HG03060 (cell line): ENCODE data around the gene HOXA4.

Experiments
- ATAC-seq: cut with Tn5 transposase; IDR thresholded peaks from one replicate; pipeline ENCODE4 v1.9.1; 2021; ENCODE audit warnings: low read depth, moderate number of reproducible peaks; ENCODE audit not compliant: unreplicated experiment

The HOXA4 gene

DNA sequence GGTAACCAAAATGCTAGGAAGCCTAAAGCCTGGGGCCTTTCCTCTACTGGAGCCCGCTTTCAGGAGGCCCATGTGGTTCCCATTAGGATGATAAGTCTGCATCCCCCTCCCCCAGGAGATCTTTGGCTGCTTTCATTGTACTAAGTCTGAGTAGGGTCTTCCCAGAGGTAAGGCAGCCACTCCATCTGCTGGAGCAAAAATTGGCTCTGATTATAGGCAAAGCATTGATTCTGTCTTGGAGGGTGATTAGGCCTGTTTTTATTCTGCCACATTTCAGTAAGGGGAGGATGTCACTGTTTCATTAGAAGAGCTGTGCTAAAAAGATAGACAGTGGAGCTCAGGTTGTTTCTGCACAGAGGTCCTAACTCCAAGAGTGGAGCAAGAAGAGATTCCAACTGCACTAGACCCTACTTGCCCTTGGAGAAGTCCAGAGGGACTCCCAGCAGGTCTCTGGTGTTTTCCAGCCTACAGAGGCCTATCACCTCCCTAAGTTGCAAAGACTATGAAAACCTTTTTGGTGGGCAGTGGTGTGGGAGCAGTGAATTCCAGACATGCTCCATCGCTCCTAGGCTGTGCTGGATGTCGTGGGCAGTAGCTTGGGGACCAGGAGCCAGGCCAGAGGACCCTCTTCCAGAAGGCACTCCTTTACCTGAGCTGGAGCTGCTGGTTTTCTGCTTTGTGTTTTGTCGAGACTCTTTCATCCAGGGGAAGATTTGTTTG is 20.9 kb downstream of the HOXA4 start:
- ATAC-seq, result no peak

DNA sequence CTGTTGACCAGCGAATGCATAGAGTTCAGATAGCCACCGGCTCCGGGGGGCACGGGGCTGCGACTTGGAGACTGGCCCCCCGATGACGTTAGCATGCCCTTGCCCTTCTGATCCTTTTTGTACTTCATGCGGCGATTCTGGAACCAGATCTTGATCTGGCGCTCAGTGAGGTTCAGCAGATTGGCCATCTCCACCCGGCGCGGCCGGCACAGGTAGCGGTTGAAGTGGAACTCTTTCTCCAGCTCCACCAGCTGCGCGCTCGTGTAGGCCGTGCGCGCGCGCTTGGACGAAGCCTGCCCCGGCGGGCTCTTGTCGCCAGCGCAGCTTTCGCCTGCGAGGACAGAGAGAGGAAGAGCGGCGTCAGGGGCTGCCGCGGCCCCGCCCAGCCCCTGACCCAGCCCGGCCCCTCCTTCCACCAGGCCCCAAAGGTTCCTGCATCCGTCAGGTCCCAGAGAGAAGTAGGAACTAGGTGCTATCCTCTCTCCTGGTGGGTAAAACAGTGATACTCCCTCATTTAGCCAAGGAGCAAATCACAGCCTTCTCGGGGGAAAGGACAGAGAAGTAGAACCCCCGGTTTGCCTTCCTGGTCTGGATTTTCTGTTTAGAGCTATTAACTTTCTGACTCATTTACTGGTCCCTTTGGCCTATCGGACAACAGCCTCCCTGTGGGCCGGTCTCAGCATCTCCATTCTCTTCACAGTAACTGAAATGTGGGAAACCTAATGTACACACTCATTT is 22.0 kb downstream of the HOXA4 start:
- ATAC-seq, result no peak

- ATAC-seq, result no peak
Measured at GRCh38 chr7:27107391-27108381, 22.9 kb downstream of the HOXA4 start.

GRCh38 chr7:27106901-27107240 is 23.7 kb downstream of the HOXA4 start:
- no peak for ATAC-seq

DNA sequence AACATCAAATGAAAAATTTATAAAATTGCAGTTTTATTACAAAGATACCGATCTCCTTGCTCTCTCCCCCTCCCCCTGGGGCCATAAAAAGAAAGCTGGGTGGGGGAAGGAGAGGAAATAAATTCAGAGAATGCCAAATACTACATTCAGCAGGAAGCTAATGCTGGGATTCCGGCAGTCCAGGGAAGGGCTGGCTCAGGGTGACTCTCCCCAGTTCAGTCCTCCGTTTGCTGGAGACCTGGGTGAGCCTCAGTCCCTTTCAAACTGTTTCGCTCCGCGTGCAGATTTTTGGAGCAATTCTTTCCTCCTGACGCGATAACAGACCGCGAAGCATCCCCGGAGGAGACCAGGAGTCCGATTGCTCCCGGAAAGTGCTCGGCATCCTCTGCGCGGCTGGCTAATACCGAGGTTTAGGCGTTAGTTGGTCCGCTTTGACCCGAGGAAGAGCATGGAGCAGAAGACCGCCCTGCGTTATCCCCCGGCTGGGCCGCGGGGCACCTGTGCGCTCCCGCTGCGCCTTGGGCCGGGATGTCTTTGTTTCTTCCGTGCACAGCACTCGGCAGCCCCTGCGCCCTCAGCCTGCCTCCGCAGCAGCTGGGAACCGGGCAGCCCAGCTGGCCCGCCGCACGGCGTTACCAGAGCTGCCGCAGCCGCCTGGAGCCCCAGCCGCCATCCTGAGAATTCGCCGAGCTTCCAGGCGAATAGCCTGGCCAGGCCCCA is 24.2 kb downstream of the HOXA4 start:
- no peak for ATAC-seq

- ATAC-seq, result no peak
Measured at GRCh38 chr7:27105301-27106031, 25.1 kb downstream of the HOXA4 start.

DNA sequence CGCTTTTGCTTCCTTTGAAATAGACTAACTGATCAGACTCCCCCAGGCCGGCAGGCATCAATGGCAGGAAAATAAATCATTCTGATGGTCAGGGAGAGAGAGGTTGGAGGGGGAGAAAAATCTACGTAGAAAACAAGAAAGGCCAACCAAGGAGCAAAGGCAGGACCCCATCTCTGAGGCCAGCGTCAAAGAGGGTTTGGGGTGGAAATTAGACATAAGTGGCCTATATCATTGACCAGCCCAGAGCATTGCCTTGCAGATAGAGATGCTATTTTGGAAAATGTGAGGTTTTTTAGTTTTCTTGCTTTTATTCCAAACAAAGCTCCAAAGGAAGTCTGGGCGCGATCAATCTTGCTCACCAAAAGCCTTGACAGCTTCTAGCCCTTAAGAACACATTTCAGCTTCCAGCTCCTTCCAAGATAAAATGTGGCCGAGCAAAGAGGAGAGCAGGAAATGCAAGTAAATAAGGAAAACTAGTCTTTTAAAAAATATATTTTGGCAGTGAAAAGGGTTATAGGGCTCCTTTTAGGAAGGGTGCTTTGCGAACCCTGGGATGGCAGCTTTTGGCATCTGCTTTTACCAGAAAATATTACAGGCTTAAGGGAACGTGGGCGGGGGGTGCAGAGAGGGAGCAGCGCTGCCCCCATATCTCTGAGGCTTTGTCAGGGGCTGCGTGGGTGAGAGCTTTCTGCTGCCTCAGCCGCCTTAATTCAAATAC is 26.1 kb downstream of the HOXA4 start:
- no peak for ATAC-seq

- no peak for ATAC-seq
Measured at GRCh38 chr7:27103489-27104226, 26.9 kb downstream of the HOXA4 start.

GRCh38 chr7:27102581-27103442 is 27.7 kb downstream of the HOXA4 start, which contains the start of gene HOXA2:
TSS of gene HOXA2 (minus strand) at chr7:27102683. CDS start at chr7:27102500, 183 bp downstream.
- no peak for ATAC-seq

DNA sequence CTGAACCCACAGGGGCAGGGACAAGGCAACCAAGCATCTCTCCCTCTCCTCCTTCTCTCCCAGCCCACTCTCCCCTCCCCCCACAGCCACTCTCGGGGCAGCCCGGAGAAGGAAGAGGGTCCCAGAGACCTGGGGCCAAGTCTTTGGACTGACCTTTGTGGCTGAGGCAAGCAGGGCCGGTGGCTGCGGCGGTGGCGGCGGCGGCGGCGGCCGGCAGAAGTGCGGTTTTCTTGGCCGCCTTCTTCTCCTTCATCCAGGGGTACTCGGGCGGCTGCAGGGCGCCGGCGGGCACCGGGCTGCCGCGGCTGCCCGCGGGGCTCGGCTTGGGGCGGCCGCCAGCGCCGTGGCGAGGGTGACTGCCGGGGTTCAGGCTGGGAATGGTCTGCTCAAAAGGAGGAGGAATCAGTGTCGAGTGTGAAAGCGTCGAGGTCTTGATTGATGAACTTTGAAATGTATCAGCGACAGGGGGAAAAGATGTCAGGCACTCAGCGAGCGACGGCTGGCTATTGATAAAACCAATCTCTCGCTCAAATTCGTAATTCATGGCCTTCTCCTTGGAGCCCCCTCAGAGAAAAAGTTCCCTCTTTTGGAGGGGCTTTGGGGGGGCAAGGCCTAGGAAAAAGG is 28.5 kb downstream of the HOXA4 start:
- no peak for ATAC-seq

GRCh38 chr7:27101171-27101956 is 29.2 kb downstream of the HOXA4 start:
- no peak for ATAC-seq

DNA sequence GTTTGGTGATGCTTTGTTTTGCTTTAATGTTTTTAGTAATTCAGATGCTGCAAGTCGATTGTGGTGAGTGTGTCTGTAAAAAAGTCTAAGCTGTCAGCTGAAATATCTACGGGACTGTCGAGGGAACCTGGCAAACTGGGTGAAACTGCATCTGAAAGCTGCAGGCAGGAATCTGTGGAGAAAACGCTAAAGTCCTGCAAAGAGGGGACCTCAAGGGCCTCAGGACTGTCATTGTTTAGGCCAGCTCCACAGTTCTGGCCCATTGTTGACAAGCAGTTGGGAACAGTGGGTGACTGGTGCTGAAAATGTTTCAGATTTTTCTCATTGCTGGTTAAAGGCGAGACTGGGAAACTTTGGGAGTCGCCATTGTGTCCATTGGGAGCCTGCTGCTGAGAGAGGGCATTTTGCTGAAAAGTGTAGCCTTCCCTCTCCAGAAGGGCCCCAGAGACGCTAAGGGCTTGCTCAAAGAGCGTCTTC is 29.8 kb downstream of the HOXA4 start:
- no peak for ATAC-seq

GRCh38 chr7:27099453-27100370 is 30.8 kb downstream of the HOXA4 start:
- no peak for ATAC-seq

DNA sequence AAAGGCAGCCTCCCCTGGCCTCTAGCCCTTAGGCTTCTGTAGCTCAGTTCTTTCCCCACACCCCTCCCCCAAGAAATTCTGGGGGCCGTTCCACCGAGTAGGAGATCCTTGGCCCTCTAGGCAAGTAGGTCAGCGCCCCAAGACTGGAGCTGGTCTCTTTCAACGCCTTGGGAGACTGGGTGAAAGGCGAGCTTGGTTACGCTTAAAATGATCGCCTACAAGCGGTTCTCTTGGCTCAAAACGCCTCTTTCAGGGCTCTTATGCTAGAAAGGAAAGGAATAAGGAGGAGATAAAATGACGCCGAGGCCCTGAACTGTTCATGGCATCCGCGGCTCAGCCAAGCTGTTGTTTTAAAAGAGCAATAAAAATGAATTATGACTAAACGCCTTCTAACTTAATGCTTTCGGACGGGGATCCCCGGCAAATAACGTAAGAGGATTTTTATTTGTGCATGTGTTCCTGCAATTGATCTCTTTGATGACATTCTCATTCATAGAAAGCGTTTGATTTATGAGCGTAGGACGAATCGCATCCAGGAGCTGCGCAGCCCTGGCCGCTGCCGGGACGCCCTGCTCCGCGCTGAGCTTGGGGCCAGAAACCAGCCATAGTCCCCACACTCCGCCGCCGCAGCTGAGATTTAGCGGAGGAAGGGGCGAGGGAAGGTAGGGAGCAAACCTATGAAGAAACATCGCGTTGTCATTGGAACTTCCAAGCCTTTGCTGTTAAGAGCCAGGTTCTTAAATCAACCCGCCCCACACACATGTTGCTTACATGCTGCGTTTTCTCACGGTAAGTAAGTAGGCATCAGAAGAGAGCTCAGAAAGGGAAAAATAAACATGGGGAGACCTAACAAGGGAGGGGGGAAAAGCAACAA is 31.7 kb downstream of the HOXA4 start:
- no peak for ATAC-seq
